GM12872 (cell line): ENCODE results near the gene RBM46.

Source experiments
- CTCF ChIP-seq: IDR thresholded peaks from 3 replicates; pipeline ENCODE4 v1.5.1; 2011; ENCODE audit warnings: low read depth, mild to moderate bottlenecking, low read length, moderate library complexity; ENCODE audit not compliant: insufficient read depth

RBM46 gene

GRCh38 chr4:154779362-154779947 lies 1.6 kb upstream of the RBM46 start:
- peak; percentile 44; the same call in 2 of the 3 replicates for TF ChIP-seq CTCF

GRCh38 chr4:154781983-154782293 lies 866 bp downstream of the RBM46 start:
- no peak for TF ChIP-seq CTCF

DNA sequence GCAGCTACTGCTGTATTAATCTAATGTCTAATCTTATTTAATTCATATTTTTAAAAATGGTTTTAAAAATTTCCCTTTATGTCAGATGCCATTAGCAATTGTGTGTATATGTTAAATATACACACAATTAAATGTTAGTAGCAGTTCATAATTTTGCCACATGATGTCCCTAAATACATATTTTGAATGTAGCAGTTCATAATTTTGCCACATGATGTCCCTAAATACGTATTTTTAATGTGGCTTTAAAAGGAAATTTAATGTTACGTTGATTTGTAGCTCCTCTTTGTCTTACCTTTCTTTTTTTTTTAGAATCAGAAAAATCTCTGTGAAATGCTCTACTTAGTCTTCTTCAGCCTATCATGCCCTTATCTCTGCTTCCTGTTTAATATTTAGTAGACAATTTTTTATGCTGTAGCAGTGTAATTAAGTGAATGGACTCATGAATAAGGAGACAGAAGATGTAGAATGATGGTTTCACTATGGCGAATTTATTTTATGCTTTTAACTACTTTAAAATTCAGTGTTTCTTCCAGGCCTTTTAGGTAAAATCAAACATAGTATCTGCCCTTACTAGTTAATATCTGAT lies 26.1 kb downstream of the RBM46 start:
- TF ChIP-seq CTCF: peak; percentile 50; the same call in 2 of the 3 replicates

- no peak for TF ChIP-seq CTCF
Observed at GRCh38 chr4:154818230-154818629, 37.2 kb downstream of the RBM46 start.

- no peak for TF ChIP-seq CTCF
Observed at GRCh38 chr4:154822775-154823174, 41.7 kb downstream of the RBM46 start.

- TF ChIP-seq CTCF: no peak
Observed at GRCh38 chr4:154836030-154836429, 55.0 kb downstream of the RBM46 start.

DNA sequence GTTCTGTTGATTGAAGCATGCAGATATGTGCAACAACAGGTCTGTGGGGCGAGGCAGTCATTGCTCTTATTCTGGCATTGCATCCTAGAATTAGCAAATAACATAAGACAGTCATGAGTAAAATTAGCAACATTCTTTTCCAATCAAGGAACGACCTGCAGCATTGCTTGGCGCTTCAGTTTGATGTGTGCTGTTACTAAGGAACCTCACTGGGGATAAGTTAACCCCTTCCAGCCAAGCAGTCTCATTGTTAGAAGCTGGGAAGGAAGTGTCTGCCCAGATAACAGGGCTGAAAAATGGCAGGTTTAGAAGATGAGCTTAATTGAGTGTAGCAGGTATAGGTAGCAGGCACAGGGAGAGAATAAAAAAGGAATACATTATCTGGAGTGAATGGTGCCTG lies 55.4 kb downstream of the RBM46 start:
- TF ChIP-seq CTCF: no peak

DNA sequence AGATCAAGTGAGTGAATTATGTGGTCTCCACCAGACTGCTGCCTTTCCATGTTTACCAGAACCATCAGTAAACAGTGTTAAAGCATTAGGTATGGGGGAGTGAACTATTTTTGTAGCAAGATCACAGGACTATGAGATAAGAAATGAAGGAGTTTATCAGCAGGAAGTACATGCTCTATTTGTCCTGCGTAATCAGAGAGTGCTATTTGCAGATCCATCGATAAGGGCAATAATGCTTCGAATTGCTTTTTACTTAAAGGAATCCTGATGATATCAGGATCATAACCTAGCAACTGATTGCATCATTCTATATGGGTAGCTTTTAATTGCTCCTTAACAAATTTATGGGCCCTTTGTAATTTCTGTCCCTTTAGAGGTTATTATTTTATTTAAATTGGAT lies 57.1 kb downstream of the RBM46 start:
- TF ChIP-seq CTCF: no peak
